Right cardiac atrium (tissue), 5 donors: ENCODE results near the gene ZNF624. TPM values are rescaled to one million over a fixed set of nuclear protein-coding genes. Genes with fewer than 3 reads are reported as not detected.
"Not testable (repeated sequence)": the region's sequence is repeated elsewhere in the genome, so short reads cannot be mapped to it uniquely, and the experiment has no call there.

ENCODE experiments used
- ATAC-seq, 2 donors: fragments of 200-7000 bp; cut with Tn5 transposase; one replicate each; pipeline versions ENCODE4 v1.8.0 to v1.9.1; 2020; ENCODE audit warnings: moderate library complexity in 2 of 2, mild to moderate bottlenecking in 1 of 2
- DNase-seq, 3 donors: peaks; one replicate each; pipeline ENCODE4 v3.0.0-alpha.2; 2020
- H3K27ac ChIP-seq: one replicate; pipeline ENCODE4 v1.5.1; 2013; ENCODE audit warnings: mild to moderate bottlenecking, low read length, control low read depth, moderate library complexity
- H3K27me3 ChIP-seq: one replicate; pipeline ENCODE4 v1.6.1; 2013; ENCODE audit not compliant: control insufficient read depth, insufficient read depth
- H3K4me1 ChIP-seq: one replicate; pipeline ENCODE4 v1.6.1; 2013; ENCODE audit warnings: low read length; ENCODE audit not compliant: control insufficient read depth, insufficient read depth
- H3K4me3 ChIP-seq: one replicate; pipeline ENCODE4 v1.5.1; 2013; ENCODE audit warnings: low read length, control low read depth
- H3K9me3 ChIP-seq: one replicate; pipeline ENCODE4 v1.6.1; 2013; ENCODE audit warnings: low read length; ENCODE audit not compliant: control insufficient read depth
- WGBS: extraction: QIAGEN DNeasy Blood & Tissue Kit; methylation state at CpG from one replicate; pipeline ENCODE4 v1.1.7; 2013; 5-methylcytosine and 5-hydroxymethylcytosine counted together
- intact Hi-C, 4 donors: fragments of 100-400 bp; cut with DNase I; formaldehyde crosslinking; loops; one replicate each; pipeline versions ENCODE4 v1.11.0 to v1.14.0; 2022 to 2023
- long read RNA-seq, 4 donors: library from polyadenylated mRNA; unstranded; transcript quantifications; one replicate each; pipeline ENCODE4 v2.0.0, GENCODE V29; 2020 to 2021
- polyA plus RNA-seq: library from polyadenylated mRNA; stranded (reverse); fragments of 200-250 nt; gene quantifications from one replicate; pipeline ENCODE4 v1.2.3, GENCODE V29; 2013
- total RNA-seq, 4 donors: library from RNA; stranded (reverse); fragmentation: NEBNext Ultra II Directional; extraction: Animal tissue kit (Norgen Biotek cat#: 25700); gene quantifications; one replicate each; pipeline ENCODE4 v1.2.1, GENCODE V29; 2021
- donor health status: healthy with polysubstance abuse.
- donor health status: DM: no; HTN: yes; CAD: no.
- donor health status: DM: no; HTN: no; CAD: no.
- donor health status: DM: no; HTN: yes; CAD: no; lungs with severe emphysema.
- donor health status: DM: yes; HTN: yes; CAD: no.

The ZNF624 gene
- total RNA-seq (1 to 10 TPM; 1.3 to 3.7 (median 1.9) TPM), polyA plus RNA-seq (0.97 TPM)
- long read RNA-seq, donor 1, full-length matches to known transcripts = 1 of 1 reads
- long read RNA-seq, donor 1, partial matches to known transcripts = 0 of 1 reads
- long read RNA-seq, donor 1, other reads (novel, unspliced or antisense) = 0 of 1 reads
- long read RNA-seq, donor 2, partial matches to known transcripts = 1 of 1 reads
- long read RNA-seq, donor 2, other reads (novel, unspliced or antisense) = 0 of 1 reads
- long read RNA-seq, donor 3, full-length matches to known transcripts = 3 of 3 reads
- long read RNA-seq, donor 3, partial matches to known transcripts = 0 of 3 reads
- long read RNA-seq, donor 3, other reads (novel, unspliced or antisense) = 0 of 3 reads
- long read RNA-seq, donor 4, partial matches to known transcripts = 0 of 2 reads
- long read RNA-seq, donor 4, other reads (novel, unspliced or antisense) = 2 of 2 reads

GRCh38 chr17:16653367-16654041 is at the start of gene ZNF624:
ZNF624 (minus strand) TSS chr17:16653850.
- intact Hi-C loops = loop anchor here in 1 of 4 donors (10.0 kb wide), 1 partner anchor 69 kb away; no protein-coding TSS in a partner anchor
- H3K27ac ChIP-seq = peak within 1 kb of the TSS; percentile 86
- H3K27me3 ChIP-seq = no peaks in the 10 kb centered on the region
- under 1% methylated on average over 55 of the region's 55 CpGs for WGBS
- ATAC-seq (peak; percentile 99), DNase-seq (peak; percentile 97 to 99 (median 98))
- H3K9me3 ChIP-seq = no peaks in the 10 kb centered on the region
- H3K4me1 ChIP-seq = no peaks in the 10 kb centered on the region
- peak within 1 kb of the TSS; percentile 55 for H3K4me3 ChIP-seq

GRCh38 chr17:16697603-16698002 is 44.0 kb upstream of the ZNF624 start:
- WGBS = 82% methylated on average over 5 of the region's 5 CpGs
- H3K27ac ChIP-seq = not testable (repeated sequence)

GRCh38 chr17:16690447-16690846 is 36.8 kb upstream of the ZNF624 start:
- H3K9me3 ChIP-seq, H3K4me3 ChIP-seq, H3K27me3 ChIP-seq, H3K4me1 ChIP-seq, H3K27ac ChIP-seq, intact Hi-C loops, DNase-seq: not testable (repeated sequence)
- peak; percentile 36 to 57 for ATAC-seq
- WGBS = 65% methylated on average over 30 of the region's 30 CpGs

More at GRCh38 chr17:16697603-16698002, 44.0 kb upstream of the ZNF624 start:
- ATAC-seq, H3K9me3 ChIP-seq, intact Hi-C loops, H3K4me3 ChIP-seq, H3K4me1 ChIP-seq, H3K27me3 ChIP-seq, DNase-seq: not testable (repeated sequence)

- H3K9me3 ChIP-seq, H3K4me3 ChIP-seq, H3K27ac ChIP-seq, H3K27me3 ChIP-seq, H3K4me1 ChIP-seq, intact Hi-C loops: not testable (repeated sequence)
- peak; percentile 40 to 61 for ATAC-seq
- WGBS = 52% methylated on average over 33 of the region's 33 CpGs
- peak in 2 of 3 donors; percentile 75 to 82 for DNase-seq
These were observed 36.2 kb upstream of the ZNF624 start, which contains the start of gene CCDC144A for GRCh38 chr17:16689731-16690281. CCDC144A (plus strand) TSS chr17:16690241; CDS start chr17:16690401, 160 bp downstream.

GRCh38 chr17:16687151-16687550 is 33.5 kb upstream of the ZNF624 start:
- H3K4me1 ChIP-seq, ATAC-seq, H3K27me3 ChIP-seq, H3K4me3 ChIP-seq, DNase-seq, H3K9me3 ChIP-seq, H3K27ac ChIP-seq, intact Hi-C loops: not testable (repeated sequence)
- WGBS = 46% methylated on average over 5 of the region's 5 CpGs

GRCh38 chr17:16686019-16686418 is 32.4 kb upstream of the ZNF624 start:
- H3K27me3 ChIP-seq, DNase-seq, intact Hi-C loops, H3K4me3 ChIP-seq, H3K27ac ChIP-seq, H3K9me3 ChIP-seq, ATAC-seq, H3K4me1 ChIP-seq: not testable (repeated sequence)
- WGBS = 92% methylated on average over 4 of the region's 4 CpGs

GRCh38 chr17:16683290-16684138 is 29.9 kb upstream of the ZNF624 start:
- H3K4me3 ChIP-seq, H3K27me3 ChIP-seq, ATAC-seq, intact Hi-C loops, DNase-seq, H3K27ac ChIP-seq, H3K9me3 ChIP-seq, H3K4me1 ChIP-seq: not testable (repeated sequence)
- WGBS = 40% methylated on average over 44 of the region's 44 CpGs

- ATAC-seq = no peak
- Histone ChIP-seq H3K4me3 (no peak overlapping the region), H3K9me3 (no peaks in the 10 kb centered on the region), H3K27ac (no peak overlapping the region), H3K27me3 (no peaks in the 10 kb centered on the region), H3K4me1 (no peaks in the 10 kb centered on the region)
- DNase-seq = no peak
- intact Hi-C loops = no loop called here
- 85% methylated on average over 6 of the region's 6 CpGs for WGBS
These were observed 23.1 kb upstream of the ZNF624 start for GRCh38 chr17:16676676-16677268.

GRCh38 chr17:16666907-16667636 is 13.4 kb upstream of the ZNF624 start:
- H3K9me3 ChIP-seq, H3K27me3 ChIP-seq, H3K27ac ChIP-seq, H3K4me1 ChIP-seq, intact Hi-C loops: not testable (repeated sequence)
- H3K4me3 ChIP-seq = peak overlapping the region; percentile 31
- WGBS = under 1% methylated on average over 61 of the region's 61 CpGs
- DNase-seq (peak in 2 of 3 donors; percentile 46 to 48), ATAC-seq (peak; percentile 65 to 79)

GRCh38 chr17:16666553-16666906 is 12.9 kb upstream of the ZNF624 start:
- 49% methylated on average over 24 of the region's 24 CpGs for WGBS
- H3K9me3 ChIP-seq, DNase-seq, intact Hi-C loops, H3K27ac ChIP-seq, ATAC-seq, H3K27me3 ChIP-seq, H3K4me1 ChIP-seq: not testable (repeated sequence)
- H3K4me3 ChIP-seq = peak overlapping the region; percentile 31
